Brain microvascular endothelial cell (primary cell): Measurements from ENCODE around the gene PARP16.
A peak's percentile ranks its signal among the peaks of the same experiment; 100 is the strongest.
"Not testable (repeated sequence)": the region's sequence is repeated elsewhere in the genome, so short reads cannot be mapped to it uniquely, and the experiment has no call there.

ENCODE experiments used
- DNase-seq: peaks from one replicate; pipeline ENCODE4 v3.0.0-alpha.2; 2020
- H3K27ac ChIP-seq: fragments of 250-450 bp; sonication (Bioruptor Pico); 2 replicates; pipeline ENCODE4 v1.5.1; 2020; ENCODE audit warnings: mild to moderate bottlenecking, moderate library complexity
- H3K27me3 ChIP-seq: fragments of 250-450 bp; sonication (Bioruptor Pico); replicated peaks from 2 replicates; pipeline ENCODE4 v1.5.1; 2020; ENCODE audit warnings: mild to moderate bottlenecking
- H3K36me3 ChIP-seq: fragments of 250-450 bp; sonication (Bioruptor Pico); replicated peaks from 2 replicates; pipeline ENCODE4 v1.5.1; 2020; ENCODE audit warnings: mild to moderate bottlenecking
- H3K4me3 ChIP-seq: 2 replicates; pipeline ENCODE4 v1.5.1; 2011; ENCODE audit warnings: low read depth, mild to moderate bottlenecking, control low read depth, low read length, moderate library complexity
- CTCF ChIP-seq: IDR thresholded peaks from 2 replicates; pipeline ENCODE4 v1.5.1; 2011; ENCODE audit warnings: low read depth, mild to moderate bottlenecking, moderate library complexity, low read length, control low read depth, inconsistent platforms; ENCODE audit errors: missing control alignments
- in situ Hi-C: cut with HindIII; loops from 2 replicates; pipeline ENCODE4 v1.10.0; 2017; ENCODE audit warnings: low sequenced_read_pairs, low pct_ligation_motif_present

PARP16 gene

DNA sequence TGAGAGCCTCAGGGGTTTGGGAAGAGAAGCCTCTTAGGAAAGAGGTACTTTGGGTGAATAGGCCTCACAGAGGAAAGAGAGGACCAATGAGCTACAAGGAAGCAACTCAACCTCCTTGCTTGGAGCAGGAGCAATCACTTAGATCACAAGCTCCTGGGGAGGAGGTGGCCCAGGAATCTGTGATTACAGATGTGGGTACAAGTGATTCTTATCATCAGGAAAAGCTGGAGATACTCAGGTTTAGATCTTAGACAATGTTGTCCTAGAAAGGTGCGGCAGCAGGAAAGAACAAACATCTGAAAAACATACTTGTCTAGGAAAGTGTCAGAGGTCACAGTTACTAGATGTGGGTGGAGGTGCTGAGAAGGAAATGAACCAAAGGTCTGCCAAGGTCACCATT, 8.2 kb downstream of the PARP16 start:
- no peaks in the 10 kb centered on the region for H3K27me3 ChIP-seq
- H3K36me3 ChIP-seq, result no peaks in the 10 kb centered on the region
- in situ Hi-C loops, result no loop called here
- H3K27ac ChIP-seq, result no peak overlapping the region
- no peak for DNase-seq
- H3K4me3 ChIP-seq, result no peak overlapping the region
- TF ChIP-seq CTCF, result no peak

- Histone ChIP-seq H3K27ac (no peak overlapping the region), H3K36me3 (no peaks in the 10 kb centered on the region), H3K4me3 (no peak overlapping the region), H3K27me3 (no peaks in the 10 kb centered on the region)
- no peak for TF ChIP-seq CTCF
- DNase-seq, result no peak
- in situ Hi-C loops, result no loop called here
Observed at GRCh38 chr15:65277015-65277414, 9.7 kb downstream of the PARP16 start.

DNA sequence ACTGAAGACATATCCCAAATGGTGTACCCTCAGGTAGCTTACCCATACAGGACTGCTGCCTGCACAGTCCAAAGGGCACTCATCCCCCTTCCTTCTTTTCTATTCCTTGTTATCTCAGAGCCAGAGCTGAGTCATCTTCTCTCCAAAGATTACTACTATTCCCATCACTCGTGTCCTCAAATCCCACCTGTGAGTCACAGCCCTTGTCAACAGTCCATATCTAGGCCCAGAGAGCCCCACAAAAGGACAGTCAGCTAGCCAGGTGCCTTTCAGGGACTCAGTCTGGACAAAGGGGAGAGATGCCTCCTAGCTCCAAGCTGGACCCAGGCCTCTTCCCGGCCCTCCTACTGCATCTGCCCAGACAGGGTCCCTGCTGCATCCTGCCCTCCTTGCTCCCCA, 11.0 kb downstream of the PARP16 start:
- H3K27me3 ChIP-seq, result no peaks in the 10 kb centered on the region
- H3K27ac ChIP-seq, result no peak overlapping the region
- peak; percentile 50 for DNase-seq
- no peak overlapping the region for H3K4me3 ChIP-seq
- H3K36me3 ChIP-seq, result no peaks in the 10 kb centered on the region
- TF ChIP-seq CTCF, result no peak
- in situ Hi-C loops, result no loop called here

GRCh38 chr15:65275104-65275727, 11.5 kb downstream of the PARP16 start:
- H3K36me3 ChIP-seq, result no peaks in the 10 kb centered on the region
- in situ Hi-C loops, result no loop called here
- TF ChIP-seq CTCF, result no peak

GRCh38 chr15:65270811-65271545, 15.7 kb downstream of the PARP16 start:
- H3K4me3 ChIP-seq, in situ Hi-C loops, H3K27ac ChIP-seq, H3K36me3 ChIP-seq, H3K27me3 ChIP-seq: not testable (repeated sequence)
- DNase-seq, result peak; percentile 68
- peak; percentile 88 for TF ChIP-seq CTCF

More at GRCh38 chr15:65275104-65275727, 11.5 kb downstream of the PARP16 start:
- no peaks in the 10 kb centered on the region for H3K27me3 ChIP-seq
- no peak overlapping the region for H3K27ac ChIP-seq
- no peak overlapping the region for H3K4me3 ChIP-seq
- DNase-seq, result no peak
